SKM-1 (cell line): ENCODE data around the gene ARSD.
A peak's percentile ranks its signal among the peaks of the same experiment; 100 is the strongest.
"Not testable (repeated sequence)": the region's sequence is repeated elsewhere in the genome, so short reads cannot be mapped to it uniquely, and the experiment has no call there.

ENCODE experiments used
- DNase-seq: peaks from one replicate; lab custom pipeline; 2025; ENCODE audit not compliant: unreplicated experiment; lab: John Stamatoyannopoulos, UW

ARSD gene

GRCh38 chrX:2934715-2935710 is 5.9 kb upstream of the ARSD start:
- DNase-seq = peak; percentile 61

- DNase-seq = no peak
Observed at GRCh38 chrX:2933125-2933900, 4.2 kb upstream of the ARSD start.

- DNase-seq = no peak
Observed at GRCh38 chrX:2931612-2932011, 2.5 kb upstream of the ARSD start.

GRCh38 chrX:2931155-2931554 is 2.0 kb upstream of the ARSD start:
- DNase-seq = no peak

- no peak for DNase-seq
Observed at GRCh38 chrX:2928191-2928582, 952 bp downstream of the ARSD start.

GRCh38 chrX:2926664-2927275 is 2.4 kb downstream of the ARSD start:
- DNase-seq = no peak

- DNase-seq = not testable (repeated sequence)
Observed at GRCh38 chrX:2926255-2926654, 2.9 kb downstream of the ARSD start.

- no peak for DNase-seq
Observed at GRCh38 chrX:2924151-2924550, 5.0 kb downstream of the ARSD start.

GRCh38 chrX:2921750-2922149 is 7.4 kb downstream of the ARSD start:
- DNase-seq = no peak

GRCh38 chrX:2921193-2921592 is 7.9 kb downstream of the ARSD start:
- no peak for DNase-seq

- no peak for DNase-seq
Observed at GRCh38 chrX:2917767-2918166, 11.4 kb downstream of the ARSD start.

GRCh38 chrX:2913118-2913517 is 16.0 kb downstream of the ARSD start:
- no peak for DNase-seq

GRCh38 chrX:2910109-2910508 is 19.0 kb downstream of the ARSD start:
- DNase-seq = no peak

- no peak for DNase-seq
Observed at GRCh38 chrX:2908125-2908685, 20.9 kb downstream of the ARSD start.

- no peak for DNase-seq
Observed at GRCh38 chrX:2907295-2907694, 21.8 kb downstream of the ARSD start.

- no peak for DNase-seq
Observed at GRCh38 chrX:2903366-2903765, 25.8 kb downstream of the ARSD start.

- DNase-seq = no peak
Observed at GRCh38 chrX:2902841-2903240, 26.3 kb downstream of the ARSD start.

GRCh38 chrX:2901367-2902036 is 27.6 kb downstream of the ARSD start:
- DNase-seq = no peak

GRCh38 chrX:2898846-2899512 is 30.2 kb downstream of the ARSD start:
- DNase-seq = no peak
